Vagina (tissue), 2 donors: ENCODE data around the gene GABRQ.

Experiments
- POLR2A ChIP-seq, 2 donors: fragments of 450-650 bp; IDR thresholded peaks; one replicate each; pipeline ENCODE4 v1.6.1; 2017; ENCODE audit warnings: antibody characterized with exemption in 2 of 2, mild to moderate bottlenecking in 2 of 2, moderate library complexity in 2 of 2
- POLR2AphosphoS5 ChIP-seq, 2 donors: sonication (generic); formaldehyde crosslinking; IDR thresholded peaks; one replicate each; pipeline ENCODE4 v1.9.0; 2017; ENCODE audit warnings: antibody characterized with exemption in 2 of 2, mild to moderate bottlenecking in 2 of 2, low read depth in 1 of 2; ENCODE audit not compliant: insufficient read depth in 1 of 2
- TF ChIP-seq, protein P1 (sequence below), 3 experiments: fragments of 450-650 bp in 2 of 3; fragments of 200-600 bp in 1 of 3; sonication (generic) in 1 of 3; IDR thresholded peaks; one replicate each; pipeline ENCODE4 v1.5.1; 2017 to 2019; ENCODE audit warnings: antibody characterized with exemption in 3 of 3, mild to moderate bottlenecking in 2 of 3, moderate library complexity in 2 of 3

GRCh38 chrX:152601848-152602616 lies 35.7 kb upstream of the GABRQ start:
- TF ChIP-seq, protein P1, sequence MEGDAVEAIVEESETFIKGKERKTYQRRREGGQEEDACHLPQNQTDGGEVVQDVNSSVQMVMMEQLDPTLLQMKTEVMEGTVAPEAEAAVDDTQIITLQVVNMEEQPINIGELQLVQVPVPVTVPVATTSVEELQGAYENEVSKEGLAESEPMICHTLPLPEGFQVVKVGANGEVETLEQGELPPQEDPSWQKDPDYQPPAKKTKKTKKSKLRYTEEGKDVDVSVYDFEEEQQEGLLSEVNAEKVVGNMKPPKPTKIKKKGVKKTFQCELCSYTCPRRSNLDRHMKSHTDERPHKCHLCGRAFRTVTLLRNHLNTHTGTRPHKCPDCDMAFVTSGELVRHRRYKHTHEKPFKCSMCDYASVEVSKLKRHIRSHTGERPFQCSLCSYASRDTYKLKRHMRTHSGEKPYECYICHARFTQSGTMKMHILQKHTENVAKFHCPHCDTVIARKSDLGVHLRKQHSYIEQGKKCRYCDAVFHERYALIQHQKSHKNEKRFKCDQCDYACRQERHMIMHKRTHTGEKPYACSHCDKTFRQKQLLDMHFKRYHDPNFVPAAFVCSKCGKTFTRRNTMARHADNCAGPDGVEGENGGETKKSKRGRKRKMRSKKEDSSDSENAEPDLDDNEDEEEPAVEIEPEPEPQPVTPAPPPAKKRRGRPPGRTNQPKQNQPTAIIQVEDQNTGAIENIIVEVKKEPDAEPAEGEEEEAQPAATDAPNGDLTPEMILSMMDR (IDR thresholded peaks at IDR 0.05): no peak
- TF ChIP-seq POLR2AphosphoS5 (IDR thresholded peaks at IDR 0.05; ENCODE audit: insufficient read depth in 1 of 2, low read depth in 1 of 2) (no peak), POLR2A (IDR thresholded peaks at IDR 0.05) (no peak)
